NOMO-1 treated with DMSO at 0.1 percent for 48 hours (cell line): ENCODE measurements around the gene MYD88.

Experiments used
- DNase-seq: peaks from one replicate; lab custom pipeline; 2025; ENCODE audit not compliant: unreplicated experiment; lab: John Stamatoyannopoulos, UW

MYD88 gene

DNA sequence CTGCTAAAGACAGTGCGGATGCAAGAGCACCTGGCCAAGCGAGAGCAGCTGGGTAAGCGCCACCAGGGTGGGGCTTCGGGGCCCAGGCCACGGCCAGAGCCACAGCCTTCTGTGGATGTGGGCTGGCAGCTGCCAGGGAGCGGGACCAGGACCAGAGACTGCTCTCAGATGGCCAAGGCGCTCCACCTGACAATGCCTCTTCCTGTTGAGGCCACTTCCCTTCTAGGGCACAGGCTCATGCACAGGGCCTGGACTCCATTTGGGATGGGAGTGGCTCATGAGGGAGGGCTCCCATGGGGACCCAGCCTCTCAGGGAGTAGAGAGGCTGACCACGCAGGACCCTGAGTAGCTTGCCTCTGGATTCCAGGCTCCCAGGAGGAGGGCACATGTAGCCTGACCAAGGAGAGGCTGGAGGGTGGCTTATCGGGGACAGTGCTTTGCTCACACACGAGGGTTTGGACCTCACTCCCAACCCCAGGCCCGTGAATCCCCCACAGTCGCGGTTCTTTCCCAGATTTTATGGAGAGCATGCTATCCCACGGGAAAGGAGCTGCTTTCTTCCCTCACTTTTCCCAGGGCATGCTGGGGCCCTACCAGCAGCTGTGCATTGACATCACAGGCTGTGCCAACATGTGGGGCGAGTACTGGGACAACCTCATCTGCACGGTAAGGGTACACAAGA is 26.6 kb upstream of the MYD88 start:
- no peak for DNase-seq

DNA sequence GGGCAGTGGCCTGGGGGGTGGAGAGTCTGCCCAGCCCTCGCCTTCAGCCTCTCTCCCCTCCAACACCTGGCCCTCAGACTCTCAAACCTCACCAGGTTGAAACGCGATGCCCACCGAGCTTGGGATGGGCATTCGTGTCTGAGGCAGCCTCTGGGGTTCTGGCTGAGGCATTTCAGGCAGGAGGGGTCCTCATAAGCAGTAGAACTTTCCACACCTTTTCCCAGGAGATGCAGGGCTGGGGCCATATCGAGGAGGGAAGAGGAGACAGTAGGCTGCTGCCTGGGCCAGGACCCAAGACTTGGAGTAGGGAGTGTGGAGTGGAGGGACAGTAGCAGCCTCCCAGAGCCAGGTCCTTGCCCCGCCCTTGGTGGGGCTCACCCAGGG is 26.1 kb upstream of the MYD88 start:
- DNase-seq, result no peak

DNA sequence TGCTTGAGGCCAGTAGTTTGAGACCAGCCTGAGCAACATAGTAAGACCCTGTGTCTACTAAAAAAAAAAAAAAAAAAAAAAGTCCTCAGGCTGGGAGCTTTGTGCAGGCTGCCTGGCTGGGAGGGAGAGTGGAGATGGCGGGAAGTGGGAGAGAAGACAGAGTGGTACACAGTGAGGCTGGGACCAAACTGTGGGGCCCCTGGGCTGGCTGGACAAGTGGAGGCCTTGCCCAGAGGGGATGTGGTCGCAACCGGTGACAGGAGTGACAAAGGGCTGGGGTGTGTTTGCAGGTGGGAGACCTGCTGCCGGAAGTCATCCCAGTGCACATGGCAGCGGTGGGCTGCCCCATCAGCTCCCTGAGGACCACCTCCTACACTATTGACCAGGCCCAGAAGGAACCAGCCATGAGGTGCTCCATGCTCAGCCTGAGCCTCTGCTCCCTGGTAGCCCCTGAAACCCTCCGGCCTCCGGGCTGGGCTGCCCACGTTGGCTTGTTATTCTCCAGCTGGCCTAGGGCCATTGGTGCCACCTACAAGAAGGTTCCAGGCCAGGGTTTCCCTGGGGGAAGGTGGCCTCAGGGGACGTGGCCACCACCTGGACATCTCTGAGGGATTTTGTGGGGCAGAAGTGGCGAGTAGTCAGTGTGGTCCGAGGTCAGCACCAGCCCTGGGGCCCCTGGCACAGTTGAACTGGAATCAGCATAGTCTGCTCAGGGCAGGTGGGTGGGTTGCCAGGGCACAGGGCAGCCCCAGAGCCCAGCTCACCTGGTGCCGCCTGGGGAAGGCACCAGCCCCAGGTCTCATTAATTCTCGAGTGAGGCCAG is 24.2 kb upstream of the MYD88 start:
- no peak for DNase-seq

DNA sequence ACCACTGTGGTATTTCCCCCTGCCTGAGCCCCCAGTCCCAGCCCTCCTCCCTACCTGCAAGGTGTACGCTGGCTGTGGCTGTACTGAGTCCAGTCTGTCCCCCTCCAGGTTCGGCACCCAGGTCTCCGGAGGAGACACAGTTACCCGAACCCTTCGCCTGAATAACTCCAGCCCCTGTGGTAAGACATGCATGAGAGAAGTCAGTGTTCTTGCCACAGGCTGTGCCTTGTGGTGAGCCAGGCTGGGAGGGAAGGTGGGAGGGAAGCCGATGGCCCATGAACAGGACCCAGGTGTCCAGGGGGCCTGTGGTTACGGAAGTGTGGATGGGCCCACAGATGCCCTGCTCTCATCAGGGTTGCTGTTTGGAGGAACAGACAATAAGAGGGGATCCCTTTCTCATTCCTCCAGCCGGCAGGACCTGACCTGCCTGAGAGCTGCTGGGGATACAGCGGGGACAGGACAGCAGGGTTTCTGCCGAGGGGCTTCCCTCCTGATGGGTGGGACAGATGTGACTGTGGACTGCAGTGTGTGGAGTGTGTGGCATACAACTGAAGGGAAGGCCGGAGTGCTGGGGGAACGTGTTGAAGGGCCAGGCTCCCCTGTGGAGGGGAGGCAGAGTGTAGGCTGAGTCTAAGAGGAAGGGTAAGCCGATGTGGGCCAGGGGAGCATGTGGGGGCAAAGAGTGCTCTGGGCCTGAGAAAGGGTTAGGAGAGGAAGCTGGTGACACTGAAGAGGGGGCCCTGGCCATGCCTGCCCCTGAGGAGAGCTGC is 23.4 kb upstream of the MYD88 start:
- no peak for DNase-seq

DNA sequence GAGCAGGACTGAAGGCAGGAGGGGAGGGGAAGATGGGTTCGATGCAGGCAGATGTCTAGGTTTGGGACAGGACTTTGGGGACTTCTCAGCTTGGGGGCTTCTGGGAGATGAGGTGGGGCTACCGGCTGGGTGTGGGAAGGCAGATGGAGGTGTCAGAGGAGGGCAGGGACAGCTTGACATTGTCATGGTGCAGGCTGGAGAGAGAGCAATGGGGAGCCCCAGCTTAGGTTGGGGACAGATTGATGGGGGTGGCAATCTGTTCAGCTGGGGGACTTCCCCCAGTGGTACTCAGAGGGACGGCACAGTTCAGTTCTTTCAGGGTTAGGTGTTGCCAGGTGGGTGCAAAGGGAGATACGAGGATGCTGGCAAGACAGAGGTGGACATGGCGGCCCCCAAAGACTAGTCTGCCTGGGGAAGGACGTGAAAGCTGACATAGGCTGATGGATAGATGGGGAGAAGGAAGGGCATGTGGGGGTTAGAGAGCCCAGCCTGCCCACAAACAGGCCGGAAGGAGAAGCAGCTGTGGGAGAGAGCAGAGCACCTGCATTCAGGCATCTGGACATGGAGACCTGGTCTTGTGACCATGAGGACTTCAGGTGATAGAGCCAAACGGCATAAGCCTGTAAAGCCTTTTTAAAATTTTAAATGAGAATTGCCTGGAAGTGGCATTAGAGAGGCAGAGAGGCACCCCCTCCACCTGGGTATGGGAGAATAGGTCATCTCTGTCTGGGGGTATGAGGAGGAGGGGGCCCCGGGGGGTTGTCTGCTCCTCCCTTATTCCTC is 22.6 kb upstream of the MYD88 start:
- DNase-seq, result no peak

DNA sequence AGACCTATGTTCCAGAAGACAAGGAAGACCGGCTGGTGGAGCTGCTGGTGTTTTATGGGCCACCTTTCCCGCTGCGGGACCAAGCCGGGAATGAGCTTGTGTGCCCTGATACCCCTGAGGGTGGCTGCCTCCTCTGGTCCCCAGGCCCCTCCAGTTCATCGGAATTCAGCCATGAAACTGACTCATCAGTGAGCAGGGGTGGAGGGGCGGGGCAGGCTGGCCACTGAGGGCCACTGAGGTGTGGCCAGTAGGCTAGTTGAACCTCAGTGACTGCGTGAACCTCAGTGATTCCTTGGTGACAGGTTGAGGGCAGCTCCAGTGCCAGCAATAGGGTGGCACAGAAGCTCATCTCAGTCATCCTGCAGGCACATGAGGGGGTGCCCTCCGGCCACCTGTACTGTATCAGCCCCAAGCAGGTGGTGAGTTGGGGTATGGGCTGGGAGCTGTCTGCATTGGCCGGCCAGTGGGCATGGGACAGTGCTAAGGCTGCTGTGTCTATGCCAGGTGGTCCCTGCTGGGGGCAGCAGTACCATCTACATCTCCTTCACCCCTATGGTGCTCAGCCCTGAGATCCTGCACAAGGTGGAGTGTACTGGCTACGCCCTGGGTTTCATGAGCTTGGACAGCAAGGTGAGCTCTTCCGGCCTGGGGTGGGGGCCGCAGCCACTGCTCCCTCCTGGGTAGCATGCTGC is 21.8 kb upstream of the MYD88 start:
- no peak for DNase-seq

DNA sequence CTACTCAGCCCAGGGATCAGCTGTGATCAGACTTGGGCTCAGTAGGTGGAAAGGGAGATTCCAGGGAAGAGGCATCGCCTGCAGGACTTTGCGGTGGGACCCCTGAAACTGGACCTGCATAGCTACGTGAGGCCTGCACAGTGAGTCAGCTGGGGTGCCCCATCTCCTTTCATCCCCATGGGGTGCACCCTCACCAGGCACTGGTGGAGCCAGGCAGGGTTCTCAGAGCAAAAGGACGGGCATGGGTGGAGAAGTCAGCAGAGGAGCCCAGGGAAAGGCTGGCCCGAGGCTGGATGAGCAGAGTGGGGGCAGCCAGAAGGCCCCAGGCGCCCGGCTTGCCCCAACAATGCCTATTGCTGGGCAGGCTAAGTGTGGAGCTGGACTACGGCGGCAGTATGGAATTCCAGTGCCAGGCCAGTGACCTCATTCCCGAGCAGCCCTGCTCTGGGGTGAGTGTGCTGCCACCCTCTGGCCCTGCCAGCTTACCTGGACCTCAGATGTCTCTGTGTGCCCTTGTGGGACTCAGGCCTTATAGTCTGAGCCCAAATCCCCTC is 21.2 kb upstream of the MYD88 start:
- DNase-seq, result no peak

DNA sequence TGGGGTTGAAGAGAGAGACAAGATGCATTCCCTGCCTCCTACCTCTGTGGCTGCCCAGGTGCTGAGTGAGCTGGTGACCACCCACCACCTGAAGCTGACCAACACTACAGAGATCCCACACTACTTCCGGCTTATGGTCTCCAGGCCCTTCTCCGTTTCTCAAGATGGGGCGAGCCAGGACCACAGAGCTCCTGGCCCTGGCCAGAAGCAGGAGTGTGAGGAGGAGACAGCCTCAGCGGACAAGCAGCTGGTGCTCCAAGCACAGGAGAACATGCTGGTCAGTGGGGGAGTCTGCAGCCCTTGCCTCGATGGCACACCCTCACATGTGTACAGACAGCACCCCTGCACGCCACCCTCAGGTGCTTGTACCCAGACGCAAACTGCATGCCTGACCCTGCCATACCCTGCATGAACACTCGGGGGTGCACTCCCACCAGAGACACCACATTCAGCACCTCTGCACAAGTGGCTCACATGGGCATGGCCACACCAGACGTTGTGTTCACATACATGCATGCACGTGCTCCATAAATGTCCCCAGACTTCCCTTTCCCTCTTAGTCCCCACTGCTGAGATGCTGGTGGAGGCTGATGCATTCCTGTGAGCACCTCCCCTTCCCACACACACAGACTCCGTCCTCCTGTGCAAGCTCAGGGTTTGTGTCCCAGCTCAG is 20.6 kb upstream of the MYD88 start:
- DNase-seq, result peak; percentile 54

DNA sequence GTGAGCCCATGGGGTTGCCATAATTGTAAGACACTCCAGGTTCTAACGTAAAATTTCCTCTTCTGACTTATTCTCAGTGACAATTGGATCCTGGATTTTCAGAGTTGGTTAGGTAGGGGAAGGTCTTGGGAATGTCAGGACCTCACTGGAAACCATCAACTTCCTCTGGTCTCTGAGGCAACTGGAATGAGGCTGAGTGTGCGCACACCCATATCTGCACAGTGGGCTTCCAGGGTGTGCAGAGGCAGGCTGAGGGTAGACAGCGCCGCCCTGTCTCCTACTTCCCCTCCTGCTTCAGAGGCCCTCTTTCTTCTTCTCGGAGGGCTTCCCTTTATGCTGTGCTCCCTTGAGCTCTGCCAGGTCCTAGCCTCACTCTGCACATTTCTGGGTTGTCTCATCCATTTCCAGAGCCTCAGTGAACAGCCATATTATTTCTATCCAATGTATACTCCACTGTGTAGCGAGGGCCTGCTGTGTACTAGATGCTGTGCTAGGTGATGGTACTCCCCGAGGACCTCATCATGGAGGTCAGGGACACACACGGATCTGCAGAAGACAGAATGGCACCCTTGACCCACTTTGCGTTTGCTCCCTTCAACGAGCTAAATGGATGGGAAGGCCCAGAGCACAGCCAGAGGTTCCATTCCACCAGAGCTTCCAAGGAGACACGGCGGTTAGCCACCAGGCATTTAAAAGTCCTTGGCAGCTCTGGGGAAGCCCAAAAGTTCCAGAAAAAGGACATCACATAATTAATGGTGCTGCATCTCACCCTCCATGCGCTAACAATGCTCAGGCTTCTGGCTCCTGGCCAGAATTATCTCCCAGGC is 19.8 kb upstream of the MYD88 start:
- no peak for DNase-seq

DNA sequence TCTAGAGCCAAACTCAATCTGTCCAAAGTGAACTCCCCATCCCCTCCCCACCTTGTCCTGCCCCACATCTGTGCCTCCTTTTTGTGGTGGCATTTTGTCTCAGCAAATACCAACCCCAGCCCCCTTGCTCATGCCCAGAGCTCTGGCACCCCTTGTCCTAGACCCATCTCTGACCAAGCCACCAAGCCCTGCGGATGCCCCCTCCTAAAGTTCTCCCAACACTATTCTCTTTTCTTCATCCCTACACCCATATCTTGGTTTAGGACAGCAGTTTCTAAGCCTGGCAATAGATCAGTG is 19.3 kb upstream of the MYD88 start:
- DNase-seq, result no peak

DNA sequence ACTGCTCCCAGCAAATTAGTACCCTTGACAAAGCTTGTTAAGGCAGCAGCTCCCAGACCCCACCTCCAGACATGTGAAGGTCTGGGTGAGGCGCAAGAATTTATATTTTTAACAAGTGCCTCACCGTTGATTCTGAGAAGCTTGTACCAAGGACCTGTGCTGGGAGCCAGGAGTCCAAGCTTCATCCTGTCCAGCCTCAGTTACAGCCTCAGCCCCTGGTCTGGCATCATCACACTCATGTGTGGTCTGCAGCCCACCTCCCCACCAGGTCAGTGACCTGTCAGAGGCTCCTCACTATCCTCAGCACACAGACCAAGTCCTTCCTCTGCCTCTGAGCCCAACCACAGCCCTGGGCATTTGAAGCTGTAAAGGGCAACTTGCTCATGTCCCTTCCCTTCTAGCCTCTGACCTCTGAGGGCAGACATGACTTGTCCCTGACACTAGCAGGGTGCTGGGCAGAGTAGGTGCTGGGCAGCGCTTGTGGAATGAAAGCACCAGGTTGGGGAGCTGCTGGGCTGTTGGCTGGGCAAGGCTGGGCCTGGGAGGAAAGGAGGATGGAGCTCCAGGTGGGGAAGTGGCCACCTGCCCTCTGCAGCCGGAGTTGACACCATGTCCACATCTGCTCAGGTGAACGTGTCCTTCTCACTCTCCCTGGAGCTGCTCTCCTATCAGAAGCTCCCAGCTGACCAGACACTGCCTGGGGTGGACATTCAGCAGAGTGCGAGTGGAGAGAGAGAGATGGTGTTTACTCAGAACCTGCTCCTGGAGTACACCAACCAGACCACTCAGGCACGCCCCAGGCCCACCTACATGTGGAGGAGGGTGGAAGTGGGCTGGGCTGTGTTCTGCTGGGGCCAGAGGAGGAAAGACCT is 18.4 kb upstream of the MYD88 start:
- DNase-seq, result no peak

DNA sequence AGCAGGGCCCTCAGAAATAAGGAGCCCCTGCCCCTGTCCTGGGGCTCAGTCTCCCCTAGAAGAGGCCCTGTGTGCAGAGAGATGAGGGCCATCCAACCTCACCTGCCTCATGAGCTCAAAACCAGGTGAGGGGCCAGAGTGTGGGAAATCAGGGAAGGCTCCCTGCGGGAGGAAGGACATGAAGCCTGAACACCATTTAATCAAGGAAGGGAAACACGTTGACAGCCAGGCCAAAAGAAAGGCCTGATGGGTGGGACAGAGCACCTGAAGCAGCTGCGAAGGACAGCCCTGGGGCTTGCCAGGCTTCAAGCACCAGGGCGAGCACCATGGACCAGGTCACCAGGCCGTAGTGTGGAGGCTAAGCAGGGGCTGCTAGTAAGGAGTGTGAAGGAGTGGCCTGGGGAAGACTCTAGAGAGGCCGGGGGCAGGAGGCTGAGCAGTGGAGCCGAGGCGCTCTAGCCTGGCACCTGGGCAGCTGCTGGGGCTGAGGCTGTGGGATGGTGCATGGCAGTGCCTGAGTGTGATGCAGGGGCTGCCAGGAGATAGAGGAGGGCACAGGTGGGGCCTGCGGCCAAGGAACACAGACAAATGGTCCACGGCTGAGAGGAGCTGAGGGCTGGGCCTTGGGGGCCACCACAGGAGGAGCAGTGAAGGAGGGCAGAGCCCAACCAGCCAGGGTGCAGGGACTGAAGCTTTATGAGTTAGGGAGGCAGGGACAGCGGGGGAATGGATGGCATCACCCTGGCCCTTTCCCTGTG is 17.6 kb upstream of the MYD88 start:
- no peak for DNase-seq

DNA sequence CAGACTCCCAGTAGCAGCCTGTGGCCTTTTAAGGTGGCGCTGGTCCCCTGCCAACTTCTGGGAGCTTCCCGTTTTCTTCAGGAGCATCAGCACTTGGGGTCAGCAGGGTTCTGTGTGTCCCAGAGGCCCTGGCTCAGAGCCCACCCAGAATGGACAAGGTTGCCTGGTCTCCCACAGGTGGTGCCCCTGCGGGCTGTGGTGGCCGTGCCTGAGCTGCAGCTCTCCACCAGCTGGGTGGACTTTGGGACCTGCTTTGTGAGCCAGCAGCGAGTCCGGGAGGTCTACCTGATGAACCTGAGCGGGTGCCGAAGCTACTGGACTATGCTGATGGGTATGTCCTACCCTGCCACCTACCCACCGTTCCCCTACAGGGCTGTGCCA is 17.0 kb upstream of the MYD88 start:
- DNase-seq, result no peak

DNA sequence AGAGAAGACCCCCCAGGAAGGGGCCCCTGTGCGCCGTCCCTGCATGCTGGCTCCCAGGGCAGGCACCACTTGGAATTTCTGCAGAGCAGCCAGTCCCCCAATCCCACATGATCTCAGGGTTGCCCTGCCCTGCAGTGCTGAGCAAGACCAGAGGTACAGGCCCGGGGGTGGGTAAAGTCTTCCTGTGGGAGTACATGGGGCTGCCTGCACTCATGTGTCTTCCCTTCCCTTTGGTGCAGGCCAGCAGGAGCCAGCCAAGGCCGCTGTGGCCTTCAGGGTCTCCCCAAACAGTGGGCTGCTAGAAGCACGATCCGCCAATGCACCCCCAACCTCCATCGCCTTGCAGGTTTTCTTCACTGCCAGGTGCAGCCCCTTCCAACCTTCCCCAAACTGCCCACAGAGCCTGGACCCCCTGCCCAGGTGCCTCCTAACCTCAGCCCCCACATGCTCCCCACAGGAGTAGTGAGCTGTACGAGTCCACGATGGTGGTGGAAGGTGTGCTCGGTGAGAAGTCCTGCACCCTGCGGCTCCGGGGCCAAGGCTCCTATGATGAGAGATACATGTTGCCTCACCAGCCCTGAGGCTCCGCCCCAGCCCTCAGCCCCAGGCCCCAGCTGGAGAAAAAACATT is 16.5 kb upstream of the MYD88 start:
- no peak for DNase-seq

DNA sequence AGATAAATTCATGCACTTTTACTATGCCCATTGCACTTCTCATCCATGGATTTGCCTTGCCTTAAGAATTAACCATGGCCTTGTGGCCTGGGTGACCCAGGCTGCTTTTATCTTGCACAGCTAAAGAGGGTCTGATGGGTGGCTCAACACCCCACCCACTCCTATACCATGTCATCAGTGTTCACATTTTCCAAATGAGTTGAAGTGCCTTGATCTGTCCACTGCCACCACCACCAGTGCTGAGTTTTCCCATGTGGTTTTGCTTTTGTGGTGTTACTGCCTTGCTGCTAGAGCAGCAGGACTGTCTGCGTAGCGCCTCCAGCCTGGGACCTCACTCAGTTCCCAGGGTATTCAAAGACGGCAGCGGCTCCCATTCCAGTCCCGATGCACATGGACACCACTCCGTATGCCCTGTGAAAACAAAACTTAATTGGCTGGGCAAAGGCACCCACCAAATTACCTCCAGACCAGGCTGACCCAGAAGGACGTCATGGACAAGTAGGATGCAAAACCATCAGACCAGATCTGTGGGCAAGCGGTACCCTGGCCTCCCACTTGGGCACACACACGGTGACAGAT is 15.7 kb upstream of the MYD88 start:
- DNase-seq, result no peak

DNA sequence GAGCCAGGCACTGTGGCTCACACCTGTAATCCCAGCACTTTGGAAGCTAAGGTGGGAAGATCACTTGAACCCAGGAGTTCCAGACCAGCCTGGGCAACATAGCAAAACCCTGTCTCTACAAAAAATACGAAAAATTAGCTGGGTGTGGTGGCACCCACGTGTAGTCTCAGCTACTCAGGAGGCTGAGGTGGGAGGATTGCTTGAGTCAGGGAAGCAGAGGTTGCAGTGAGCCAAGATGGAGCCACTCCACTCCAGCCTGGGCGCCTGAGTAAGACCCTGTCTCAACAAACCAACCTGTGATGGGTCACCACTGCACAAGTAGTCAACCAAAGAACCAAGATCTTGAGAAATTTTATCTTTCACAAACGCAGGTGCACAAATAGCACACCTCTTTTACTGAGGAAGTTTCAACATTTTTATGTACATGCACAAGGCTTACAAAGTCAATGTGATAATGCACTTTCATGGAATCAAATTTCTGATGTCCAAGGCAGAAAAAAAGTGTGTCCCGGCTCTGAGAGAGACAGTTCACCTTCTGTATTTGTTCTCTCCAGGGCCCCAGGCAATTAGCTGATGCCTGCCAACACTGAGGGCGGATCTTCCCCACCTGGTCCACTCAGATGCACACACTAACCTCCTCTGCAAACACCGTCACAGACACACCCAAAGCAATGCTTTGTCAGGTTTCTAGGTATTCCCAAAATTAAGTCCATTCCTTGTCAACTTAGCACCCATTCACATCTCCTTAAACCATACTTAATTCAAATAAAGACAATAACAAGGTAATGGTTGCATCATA is 13.9 kb upstream of the MYD88 start:
- DNase-seq, result no peak
